Endothelial cell of umbilical vein (primary cell): ENCODE results near the gene ARFGEF3.

Experiments used
- CTCF ChIP-seq, 2 donors: IDR thresholded peaks; 1 replicate in 1 of 2; 2 replicates in 1 of 2; pipeline ENCODE4 v1.5.1; 2011; ENCODE audit warnings: low read length in 2 of 2, mild to moderate bottlenecking in 2 of 2, moderate library complexity in 2 of 2, control low read depth in 1 of 2, inconsistent platforms in 1 of 2, low read depth in 1 of 2; ENCODE audit not compliant: insufficient read depth in 1 of 2; ENCODE audit errors: extremely low read depth in 1 of 2
- EZH2 ChIP-seq: IDR thresholded peaks from 2 replicates; pipeline ENCODE4 v1.6.1; 2012; ENCODE audit warnings: borderline replicate concordance, low read depth, mild to moderate bottlenecking, moderate library complexity, low read length, inconsistent platforms; ENCODE audit not compliant: severe bottlenecking
- POLR2A ChIP-seq: IDR thresholded peaks from 2 replicates; pipeline ENCODE4 v1.6.1; 2012; ENCODE audit warnings: low read depth, mild to moderate bottlenecking, control low read depth, low read length
- POLR2AphosphoS5 ChIP-seq: IDR thresholded peaks from 2 replicates; pipeline ENCODE4 v1.6.1; 2012; ENCODE audit warnings: low read depth, mild to moderate bottlenecking, control low read depth, low read length, moderate library complexity; ENCODE audit not compliant: insufficient read depth
- TF ChIP-seq, protein P1 (sequence below): IDR thresholded peaks from 2 replicates; pipeline ENCODE4 v1.6.1; 2011; ENCODE audit not compliant: insufficient read depth, insufficient read length

GRCh38 chr6:138370631-138371451 is 209.1 kb downstream of the ARFGEF3 start:
- TF ChIP-seq CTCF (IDR thresholded peaks at IDR 0.05; ENCODE audit: extremely low read depth in 1 of 2, insufficient read depth in 1 of 2, low read depth in 1 of 2, low read length in 2 of 2), result no peak
- TF ChIP-seq, protein P1, sequence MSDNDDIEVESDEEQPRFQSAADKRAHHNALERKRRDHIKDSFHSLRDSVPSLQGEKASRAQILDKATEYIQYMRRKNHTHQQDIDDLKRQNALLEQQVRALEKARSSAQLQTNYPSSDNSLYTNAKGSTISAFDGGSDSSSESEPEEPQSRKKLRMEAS, result no peak
- no peak for TF ChIP-seq POLR2AphosphoS5
- no peak for TF ChIP-seq POLR2A
- TF ChIP-seq EZH2, result no peak
